Suppressor macrophage treated with lipopolysaccharide for 1 hour (primary cell): Measurements from ENCODE around the gene RAX2.
"Not testable (repeated sequence)": the region's sequence is repeated elsewhere in the genome, so short reads cannot be mapped to it uniquely, and the experiment has no call there.

ENCODE experiments used
- DNase-seq, 3 donors: peaks; one replicate each; pipeline ENCODE4 v3.0.0-alpha.2; 2020 to 2022

Gene RAX2

GRCh38 chr19:3771906-3772455 is at the start of gene RAX2:
Gene RAX2, minus strand, starts transcription at chr19:3772228. Its CDS starts 486 bp downstream, at chr19:3771742.
- no peak for DNase-seq

DNA sequence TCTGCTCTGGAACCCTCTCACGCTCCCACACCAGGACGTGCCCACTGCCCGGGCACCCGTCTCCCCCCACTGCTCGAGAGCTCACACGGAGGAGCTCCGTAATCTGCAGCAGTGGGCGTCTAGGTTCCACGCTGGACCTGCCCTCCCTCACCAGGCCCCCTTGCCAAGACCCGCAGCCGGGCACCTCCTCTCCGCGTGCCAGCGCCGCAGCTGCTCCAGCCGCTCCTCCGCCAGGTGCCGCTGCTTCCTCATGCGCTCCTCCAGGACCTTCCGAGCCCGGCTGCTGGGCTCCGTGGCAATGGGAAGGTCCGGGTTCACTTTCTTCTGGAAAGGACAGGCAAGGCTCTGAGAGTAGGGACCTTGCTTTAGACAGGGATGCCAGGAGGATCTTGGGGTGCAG is 49.1 kb upstream of the RAX2 start:
- no peak for DNase-seq

DNA sequence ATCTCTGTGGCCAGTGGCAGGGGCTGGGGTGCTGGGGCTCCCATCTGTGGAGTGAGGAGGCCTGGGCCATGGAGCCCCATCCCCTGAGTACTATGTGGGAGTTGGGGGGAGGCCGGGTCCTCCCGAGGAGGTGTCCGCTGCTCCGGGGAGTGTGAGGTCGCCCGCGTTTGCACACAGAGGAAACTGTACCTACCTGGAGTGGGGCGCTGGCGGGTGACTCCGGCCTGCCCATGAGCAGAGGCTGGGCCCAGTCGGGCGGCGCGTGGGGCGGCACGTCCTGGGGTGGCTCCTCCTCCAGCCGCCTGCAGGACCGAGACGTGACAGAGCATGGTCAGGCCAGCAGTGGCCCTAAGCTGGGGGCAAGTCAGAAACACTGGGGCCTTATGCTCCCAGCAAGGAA is 48.0 kb upstream of the RAX2 start:
- no peak for DNase-seq

DNA sequence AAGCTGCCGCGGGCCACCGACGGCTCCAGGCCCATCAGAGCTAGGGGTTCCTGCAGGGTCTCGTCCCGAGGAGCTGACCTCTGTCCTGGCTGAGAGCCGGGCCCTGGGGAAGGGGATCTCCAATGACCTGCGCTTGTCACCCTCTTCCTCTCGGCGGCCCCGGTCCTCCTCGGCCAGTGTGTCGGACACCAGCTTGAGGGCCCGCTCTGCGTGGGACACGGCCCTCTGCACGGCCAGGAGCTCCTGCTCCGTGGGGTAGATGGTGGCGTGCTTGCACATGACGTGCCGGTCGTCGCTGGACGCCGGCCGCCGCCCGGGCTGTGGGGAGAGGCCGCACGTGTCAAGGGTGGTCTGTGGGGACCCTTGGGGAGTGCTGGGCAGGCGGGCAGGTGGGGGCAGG is 46.9 kb upstream of the RAX2 start:
- DNase-seq, result no peak

DNA sequence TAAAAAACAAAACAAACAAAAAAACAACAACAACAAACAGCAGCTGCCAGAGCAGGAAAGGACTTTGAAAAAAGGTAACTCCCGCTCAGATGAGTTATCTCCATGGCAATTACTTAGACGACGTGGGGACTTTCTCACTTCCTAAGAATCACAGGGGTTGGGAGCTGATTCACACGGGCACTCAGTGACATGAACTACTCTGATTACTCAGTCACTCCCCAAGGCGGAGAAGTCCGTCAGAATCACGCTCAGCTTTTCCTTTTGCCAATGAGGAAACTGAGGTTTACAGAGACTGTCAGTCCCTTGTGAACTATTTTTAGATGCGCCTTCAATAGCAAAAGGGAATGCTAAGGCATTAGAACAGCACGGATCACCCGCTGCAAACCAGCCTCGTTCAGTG is 46.4 kb upstream of the RAX2 start:
- peak; percentile 94 to 99 (median 98) for DNase-seq

- no peak for DNase-seq
Observed at GRCh38 chr19:3817761-3818160, 45.7 kb upstream of the RAX2 start.

- DNase-seq, result no peak
Observed at GRCh38 chr19:3816566-3817218, 44.7 kb upstream of the RAX2 start.

- DNase-seq, result not testable (repeated sequence)
Observed at GRCh38 chr19:3816148-3816547, 44.1 kb upstream of the RAX2 start.

DNA sequence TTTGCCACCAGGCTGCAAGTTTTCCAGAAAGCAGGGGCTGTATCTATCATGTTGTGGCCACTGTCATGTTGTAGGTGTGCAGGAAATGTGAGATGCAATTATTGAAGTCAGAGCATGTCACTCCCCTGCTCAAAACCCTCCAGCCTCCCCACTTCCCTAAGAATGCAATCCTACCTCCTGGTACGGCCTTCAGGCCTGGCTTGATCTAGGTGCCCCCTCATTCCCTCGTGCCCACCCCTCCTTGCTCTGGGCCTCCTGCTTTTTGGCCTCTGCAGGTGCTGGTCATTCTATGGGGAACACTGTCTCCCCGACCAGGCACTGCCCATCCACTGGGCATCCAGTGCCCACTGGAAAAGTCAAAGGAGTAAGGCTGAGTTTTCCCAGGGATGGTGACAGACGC is 42.6 kb upstream of the RAX2 start:
- no peak for DNase-seq

- DNase-seq, result no peak
Observed at GRCh38 chr19:3813473-3814392, 41.7 kb upstream of the RAX2 start.

DNA sequence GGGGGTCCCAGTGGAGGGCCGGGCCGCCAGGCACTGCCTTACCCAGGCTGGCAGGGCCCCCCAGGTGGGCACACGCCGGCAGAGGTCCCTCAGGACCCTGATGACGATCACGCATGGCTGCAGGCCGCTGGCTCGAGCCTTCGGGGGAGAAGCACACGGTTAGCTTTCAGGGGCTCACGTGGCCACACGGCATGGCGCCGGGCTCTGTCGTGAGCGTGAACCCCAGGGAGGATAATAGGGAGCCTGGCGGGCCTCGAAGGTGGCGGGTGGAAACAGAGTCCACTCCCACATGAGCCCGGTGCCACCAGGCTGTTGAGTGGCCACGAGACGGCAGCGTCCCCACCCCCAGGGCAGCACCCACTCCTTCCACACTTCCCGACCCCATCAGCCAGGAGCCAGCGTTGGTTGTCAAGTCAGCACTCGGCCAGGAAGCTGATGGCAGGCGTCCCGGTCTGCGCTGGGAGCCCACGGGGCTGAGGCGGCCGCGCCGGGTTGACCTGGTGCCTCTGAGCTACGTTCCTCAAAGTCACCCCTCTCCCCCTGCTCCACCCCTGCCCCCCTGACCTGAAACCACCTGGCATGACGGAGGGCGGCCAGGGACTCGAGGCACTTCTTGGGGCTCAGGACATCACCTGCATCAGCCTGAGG is 38.8 kb upstream of the RAX2 start:
- peak in 2 of 3 donors; percentile 22 to 34 for DNase-seq

DNA sequence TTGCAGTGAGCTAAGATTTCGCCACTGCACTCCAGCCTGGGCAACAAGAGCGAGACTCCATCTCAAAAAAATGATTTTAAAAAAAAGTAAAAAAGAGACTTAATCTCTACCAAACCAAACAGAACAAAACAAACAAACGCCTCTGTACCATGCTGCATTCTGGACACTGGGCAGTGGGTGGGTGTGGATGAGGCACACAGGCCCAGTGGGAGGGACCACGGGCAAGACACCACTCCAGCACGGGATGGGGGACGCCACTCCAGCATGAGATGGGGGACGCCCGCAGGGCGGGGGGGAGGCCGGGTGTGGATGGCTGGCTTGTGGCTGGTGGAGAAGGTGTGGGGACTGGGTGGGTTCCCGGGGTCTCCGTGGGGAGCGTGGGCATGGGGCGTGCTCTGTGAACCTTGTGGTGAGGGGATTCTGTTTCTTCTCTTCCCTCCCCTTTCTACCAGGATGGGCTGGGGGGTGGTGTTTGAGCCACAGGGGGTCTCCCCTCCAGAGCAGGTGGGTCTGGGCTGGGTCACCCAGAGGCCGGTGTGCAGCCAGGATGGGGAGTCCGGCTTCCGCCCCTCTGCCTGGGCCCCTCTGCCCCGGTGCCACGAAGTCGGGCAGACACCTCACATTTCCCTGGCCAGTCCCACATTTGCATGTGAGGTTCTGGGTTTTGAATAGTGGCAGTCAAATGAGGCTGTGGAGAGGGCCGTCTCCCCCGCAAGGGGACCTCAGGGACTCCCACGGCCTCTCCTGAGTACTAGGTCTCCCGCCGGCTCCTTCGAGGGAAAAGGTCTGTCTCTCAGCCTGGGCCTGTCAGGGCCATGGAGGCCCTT is 38.1 kb upstream of the RAX2 start:
- peak in 1 of 3 donors; percentile 24 for DNase-seq

- DNase-seq, result no peak
Observed at GRCh38 chr19:3808420-3809143, 36.6 kb upstream of the RAX2 start.

DNA sequence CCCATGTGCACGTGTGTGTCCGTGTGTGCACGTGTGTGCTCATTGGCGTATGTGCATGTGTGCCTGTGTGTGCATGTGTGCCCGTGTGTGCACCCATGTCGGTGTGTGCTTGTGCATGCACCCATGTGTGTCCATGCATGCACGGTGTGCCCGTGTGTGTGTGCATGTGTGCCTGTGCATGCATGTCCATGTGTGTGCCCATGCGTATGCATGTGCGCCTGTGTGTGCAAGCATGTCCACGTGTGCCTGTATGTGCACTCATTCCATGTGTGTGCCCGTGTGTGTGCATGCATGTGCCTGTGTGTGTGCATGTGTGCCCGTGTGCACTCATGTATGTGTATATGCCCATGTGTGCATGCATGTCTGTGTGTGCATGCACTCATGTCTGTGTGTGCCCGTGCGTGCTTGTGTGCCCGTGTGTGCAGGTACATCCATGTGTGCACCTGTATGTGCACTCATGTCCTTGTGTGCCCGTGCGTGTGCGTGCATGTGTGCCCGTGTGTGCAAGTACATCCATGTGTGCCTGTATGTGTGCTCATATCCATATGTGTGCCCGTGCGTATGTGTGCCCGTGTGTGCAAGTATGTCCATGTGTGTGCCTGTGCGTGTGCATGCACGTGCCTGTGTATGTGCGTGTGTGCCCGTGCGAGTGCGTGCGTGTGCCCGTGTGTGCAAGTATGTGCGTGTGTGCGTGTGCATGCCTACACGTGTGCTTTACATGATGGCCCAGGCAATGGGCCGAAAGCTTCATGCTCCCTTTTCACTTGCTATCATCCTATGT is 35.7 kb upstream of the RAX2 start:
- no peak for DNase-seq

DNA sequence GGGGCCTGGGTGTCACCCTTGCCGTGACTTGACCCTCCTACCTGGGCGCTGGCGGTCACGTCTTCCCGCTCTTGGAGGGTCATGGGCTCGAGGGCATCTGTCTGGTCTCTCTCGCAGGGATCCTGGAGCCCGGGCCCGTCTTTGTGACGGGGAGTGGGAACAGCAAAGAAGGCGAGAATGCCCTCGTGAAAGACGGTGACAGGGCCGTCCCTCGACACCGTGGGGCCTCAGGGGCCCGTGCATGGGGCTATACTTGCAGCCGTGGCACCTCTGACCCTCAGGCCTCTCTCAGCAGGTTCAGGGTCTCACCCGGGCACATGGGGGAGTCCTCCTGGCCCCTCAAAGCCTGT is 35.1 kb upstream of the RAX2 start:
- no peak for DNase-seq

GRCh38 chr19:3805859-3806258 is 33.8 kb upstream of the RAX2 start:
- no peak for DNase-seq

DNA sequence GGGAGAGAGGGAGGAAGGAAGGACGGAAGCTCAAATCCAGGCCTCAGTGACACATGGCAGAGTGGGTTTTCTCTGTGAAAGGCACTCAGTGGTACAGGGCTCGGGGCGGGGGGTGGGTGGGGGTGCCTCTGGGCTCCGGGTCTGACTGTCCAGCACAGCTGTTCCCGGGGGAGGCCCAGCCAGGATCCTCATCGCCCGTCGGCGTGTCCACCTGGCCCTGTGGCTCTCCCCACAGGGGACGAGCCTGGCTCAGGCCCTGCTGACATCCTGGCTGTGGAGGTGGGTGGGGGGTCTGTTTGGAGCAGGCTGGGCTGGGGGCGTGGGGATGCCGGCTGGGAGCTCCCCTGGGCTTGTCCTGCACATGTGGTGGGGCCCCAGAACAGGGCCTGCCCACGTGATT is 32.4 kb upstream of the RAX2 start:
- DNase-seq, result no peak

DNA sequence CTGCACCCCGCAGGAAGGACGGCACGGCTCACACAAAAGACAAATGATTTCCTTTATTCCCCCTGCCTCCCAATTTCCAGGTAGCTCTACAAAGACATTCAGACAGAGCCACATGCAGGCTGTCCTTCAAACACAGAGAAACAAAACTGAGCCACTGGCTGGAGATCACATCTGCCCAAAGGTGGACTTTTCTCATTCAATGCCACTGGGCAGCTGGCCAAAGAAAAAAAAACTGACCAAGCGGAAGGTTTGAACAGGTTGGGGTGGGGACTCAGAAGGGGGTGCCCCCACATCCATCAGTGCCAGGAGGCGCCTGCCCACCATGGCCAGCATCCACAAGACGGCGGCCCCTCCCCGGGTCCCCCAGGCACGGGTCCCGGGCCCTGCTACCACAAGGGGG is 32.0 kb upstream of the RAX2 start:
- DNase-seq, result no peak

GRCh38 chr19:3803114-3803888 is 31.3 kb upstream of the RAX2 start:
- DNase-seq, result no peak

DNA sequence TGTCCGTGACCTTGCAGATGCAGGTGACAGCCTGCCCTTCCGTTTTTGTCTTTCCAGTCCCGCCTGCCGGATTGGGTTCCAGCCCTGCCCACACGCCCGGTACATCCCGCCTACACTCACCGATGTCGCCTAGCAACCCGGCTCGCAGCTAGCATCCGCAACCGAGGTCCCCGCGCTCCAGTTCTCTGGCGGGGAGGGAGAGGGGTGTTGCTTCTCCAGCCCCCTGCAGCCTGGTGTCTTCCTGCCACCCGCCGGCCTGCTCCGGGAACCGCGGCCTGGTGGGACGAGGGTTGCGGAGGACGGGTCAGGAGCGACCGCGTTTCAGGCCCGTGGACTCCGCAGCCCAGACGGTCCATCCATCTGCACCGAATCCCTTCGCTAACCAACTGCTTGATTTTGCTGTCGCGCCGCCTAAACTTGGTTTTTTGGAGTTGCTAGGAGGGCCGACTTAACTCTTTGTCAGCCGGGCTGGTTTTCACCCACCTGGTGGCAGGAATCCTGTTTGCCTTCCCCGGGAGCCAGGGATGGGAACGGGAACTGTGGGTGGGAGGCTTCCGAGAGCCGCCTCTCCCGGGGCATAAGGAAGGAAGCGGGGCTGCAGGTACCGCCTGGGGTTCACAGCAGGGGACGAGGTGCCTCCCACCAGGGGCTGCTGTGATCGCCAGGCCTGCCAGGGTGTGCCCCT is 29.5 kb upstream of the RAX2 start:
- peak in 1 of 3 donors; percentile 35 for DNase-seq
